CD14-positive monocyte (primary cell): ENCODE data around the gene B3GNT7. TPM values are rescaled to one million over a fixed set of nuclear protein-coding genes. Genes with fewer than 3 reads are reported as not detected.

Source experiments
- DNase-seq, 3 donors: peaks; one replicate each; pipeline ENCODE4 v3.0.0-alpha.2; 2011 to 2022
- H2AFZ ChIP-seq: 2 replicates; pipeline ENCODE4 v1.6.0; 2012; ENCODE audit warnings: mild to moderate bottlenecking, low read depth, low read length, inconsistent platforms; ENCODE audit not compliant: insufficient read depth, poor library complexity, severe bottlenecking
- H3K27ac ChIP-seq, 2 donors: 1 replicate in 1 of 2; 2 replicates in 1 of 2; pipeline ENCODE4 v1.5.1; 2012 to 2013; ENCODE audit warnings: low read length in 2 of 2, control low read depth in 1 of 2, inconsistent platforms in 1 of 2, low read depth in 1 of 2, mild to moderate bottlenecking in 1 of 2
- H3K27me3 ChIP-seq, 2 donors: one replicate each; pipeline versions ENCODE4 v1.6.0 to v1.6.1; 2011 to 2013; ENCODE audit warnings: low read length in 2 of 2; ENCODE audit not compliant: control insufficient read depth in 2 of 2, insufficient read depth in 2 of 2
- H3K36me3 ChIP-seq, 2 donors: replicated peaks in 1 of 2; 1 replicate in 1 of 2; 2 replicates in 1 of 2; pipeline versions ENCODE4 v1.5.1 to v1.6.1; 2012 to 2013; ENCODE audit warnings: low read length in 2 of 2, control low read depth in 1 of 2, inconsistent platforms in 1 of 2, mild to moderate bottlenecking in 1 of 2; ENCODE audit not compliant: insufficient read depth in 2 of 2, control insufficient read depth in 1 of 2
- H3K4me1 ChIP-seq, 2 donors: 1 replicate in 1 of 2; 2 replicates in 1 of 2; pipeline versions ENCODE4 v1.5.1 to v1.6.1; 2012 to 2013; ENCODE audit warnings: low read length in 2 of 2, control low read depth in 1 of 2, inconsistent platforms in 1 of 2, mild to moderate bottlenecking in 1 of 2, moderate library complexity in 1 of 2; ENCODE audit not compliant: insufficient read depth in 2 of 2, control insufficient read depth in 1 of 2
- H3K4me2 ChIP-seq: replicated peaks from 2 replicates; pipeline ENCODE3; 2012; ENCODE audit warnings: low read length, moderate library complexity, mild to moderate bottlenecking; ENCODE audit not compliant: poor library complexity, severe bottlenecking; ENCODE audit errors: extremely low read depth
- H3K4me3 ChIP-seq, 3 experiments: fragments of 200-600 bp in 1 of 3; sonication (generic) in 1 of 3; replicated peaks in 1 of 3; 1 replicate in 2 of 3; 2 replicates in 1 of 3; pipeline ENCODE4 v1.5.1; 2011 to 2013; ENCODE audit warnings: low read length in 3 of 3, mild to moderate bottlenecking in 3 of 3, control low read depth in 2 of 3, low read depth in 2 of 3, inconsistent platforms in 1 of 3, moderate library complexity in 1 of 3
- H3K79me2 ChIP-seq: 2 replicates; pipeline ENCODE4 v1.6.0; 2012; ENCODE audit warnings: mild to moderate bottlenecking, control low read depth, inconsistent platforms, low read length, moderate library complexity; ENCODE audit not compliant: insufficient read depth
- H3K9ac ChIP-seq: 2 replicates; pipeline ENCODE4 v1.6.0; 2017; ENCODE audit warnings: low read length, mild to moderate bottlenecking; ENCODE audit not compliant: insufficient read depth, poor library complexity, severe bottlenecking
- H3K9me3 ChIP-seq, 2 donors: replicated peaks in 1 of 2; 1 replicate in 1 of 2; 2 replicates in 1 of 2; pipeline versions ENCODE4 v1.5.1 to v1.6.1; 2012 to 2013; ENCODE audit warnings: low read length in 2 of 2, control low read depth in 1 of 2; ENCODE audit not compliant: control insufficient read depth in 1 of 2, insufficient read depth in 1 of 2
- H4K20me1 ChIP-seq: 2 replicates; pipeline ENCODE4 v1.6.0; 2012; ENCODE audit warnings: mild to moderate bottlenecking, low read length, control low read depth, moderate library complexity; ENCODE audit not compliant: insufficient read depth
- H3K27ac Mint-ChIP-seq, 7 donors: one replicate each; pipeline ENCODE4 v1.8.0; 2020; ENCODE audit warnings: mild to moderate bottlenecking in 7 of 7, mixed read lengths in 7 of 7, moderate library complexity in 6 of 7, inconsistent platforms in 2 of 7
- H3K27me3 Mint-ChIP-seq, 3 donors: one replicate each; pipeline ENCODE4 v1.8.0; 2021 to 2022; ENCODE audit warnings: low read depth in 3 of 3, mild to moderate bottlenecking in 3 of 3, mixed read lengths in 3 of 3, moderate library complexity in 3 of 3, inconsistent platforms in 1 of 3
- H3K36me3 Mint-ChIP-seq, 2 donors: one replicate each; pipeline ENCODE4 v1.8.0; 2020; ENCODE audit warnings: mixed read lengths in 2 of 2, inconsistent platforms in 1 of 2, mild to moderate bottlenecking in 1 of 2
- H3K4me1 Mint-ChIP-seq: one replicate; pipeline ENCODE4 v1.8.0; 2020; ENCODE audit warnings: mild to moderate bottlenecking, mixed read lengths
- H3K4me3 Mint-ChIP-seq, 2 donors: one replicate each; pipeline ENCODE4 v1.8.0; 2020; ENCODE audit warnings: mild to moderate bottlenecking in 2 of 2, mixed read lengths in 2 of 2, moderate library complexity in 1 of 2
- H3K9me3 Mint-ChIP-seq, 7 donors: one replicate each; pipeline ENCODE4 v1.8.0; 2020 to 2022; ENCODE audit warnings: mixed read lengths in 7 of 7, mild to moderate bottlenecking in 6 of 7, moderate library complexity in 6 of 7, inconsistent platforms in 2 of 7
- CTCF ChIP-seq: fragments of 200-600 bp; IDR thresholded peaks from one replicate; pipeline ENCODE4 v1.8.0; 2022; ENCODE audit warnings: antibody characterized with exemption, mild to moderate bottlenecking
- WGBS: methylation state at CpG from one replicate; pipeline ENCODE4 v1.1.5; 2013; ENCODE audit warnings: missing lambda C conversion rate; ENCODE audit not compliant: insufficient coverage; 5-methylcytosine and 5-hydroxymethylcytosine counted together
- intact Hi-C, 2 donors: fragments of 100-400 bp; cut with micrococcal nuclease; formaldehyde crosslinking; loops; one replicate each; pipeline versions ENCODE4 v1.15.0 to v1.15.1; 2023
- polyA plus RNA-seq, 3 donors: library from polyadenylated mRNA; depleted of rRNA in 1 of 3; unstranded in 2 of 3; stranded (reverse) in 1 of 3; fragments of 300-500 nt in 2 of 3; fragments of >200 nt in 1 of 3; fragmentation: Illumina TruSeq in 2 of 3; gene quantifications; 1 replicate in 2 of 3; 2 replicates in 1 of 3; pipeline ENCODE4 v1.2.3, GENCODE V29; 2012 to 2021

B3GNT7 gene
- polyA plus RNA-seq, 3 donors = 0.05 TPM; not detected in 2

GRCh38 chr2:231409776-231410175, 14.3 kb downstream of the B3GNT7 start:
- no peaks in the 10 kb centered on the region for H3K36me3 ChIP-seq
- peaks cover 10 to 13% of the 10 kb centered on the region in 2 donors for H3K4me1 ChIP-seq
- no peak overlapping the region for H3K27ac ChIP-seq
- TF ChIP-seq CTCF = no peak
- H3K9me3 ChIP-seq = peaks cover 11 to 15% of the 10 kb centered on the region in 2 donors
- Mint-ChIP-seq H3K9me3 (peaks cover 12 to 26% (median 18%) of the 10 kb centered on the region in 7 donors), H3K27me3 (peaks cover 20 to 30% (median 23%) of the 10 kb centered on the region in 3 donors), H3K4me1 (peaks cover 19% of the 10 kb centered on the region), H3K36me3 (no peaks in the 10 kb centered on the region), H3K4me3 (no peak overlapping the region), H3K27ac (no peak overlapping the region)
- H2AFZ ChIP-seq = no peak overlapping the region
- no peaks in the 10 kb centered on the region for H4K20me1 ChIP-seq
- H3K4me2 ChIP-seq = no peak overlapping the region
- H3K9ac ChIP-seq = no peak overlapping the region
- intact Hi-C loops = loop anchor here (5.0 kb wide), 2 partner anchors 112 to 182 kb away; no protein-coding TSS in a partner anchor
- H3K4me3 ChIP-seq = no peak overlapping the region
- H3K27me3 ChIP-seq = peaks cover 8 to 21% of the 10 kb centered on the region in 2 donors
- WGBS = 89% methylated on average over 3 of the region's 5 CpGs
- DNase-seq = no peak
- no peaks in the 10 kb centered on the region for H3K79me2 ChIP-seq

- Histone ChIP-seq H3K79me2 (no peaks in the 10 kb centered on the region), H3K27me3 (peaks cover 8 to 21% of the 10 kb centered on the region in 2 donors), H3K4me2 (no peak overlapping the region), H3K27ac (no peak overlapping the region), H4K20me1 (no peaks in the 10 kb centered on the region), H3K36me3 (no peaks in the 10 kb centered on the region), H3K9ac (no peak overlapping the region), H3K9me3 (peaks cover 11 to 15% of the 10 kb centered on the region in 2 donors), H3K4me1 (peaks cover 10 to 13% of the 10 kb centered on the region in 2 donors), H2AFZ (no peak overlapping the region), H3K4me3 (no peak overlapping the region)
- Mint-ChIP-seq H3K27ac (no peak overlapping the region), H3K9me3 (peaks cover 12 to 26% (median 18%) of the 10 kb centered on the region in 7 donors), H3K4me1 (peaks cover 18% of the 10 kb centered on the region), H3K36me3 (no peaks in the 10 kb centered on the region), H3K4me3 (peak overlapping the region in 1 of 2 donors; percentile 44), H3K27me3 (peaks cover 21 to 30% (median 23%) of the 10 kb centered on the region in 3 donors)
- peak; percentile 41 for TF ChIP-seq CTCF
- 92% methylated on average over 5 of the region's 6 CpGs for WGBS
- intact Hi-C loops = loop anchor here (5.0 kb wide), 2 partner anchors 113 to 183 kb away; no protein-coding TSS in a partner anchor
- no peak for DNase-seq
Measured at GRCh38 chr2:231410293-231411004, 14.9 kb downstream of the B3GNT7 start.
